Skeletal muscle cell (primary cell): Measurements from ENCODE around the gene HIPK2.

ENCODE experiments used
- DNase-seq: peaks from one replicate; pipeline ENCODE4 v3.0.0-alpha.2; 2010; ENCODE audit warnings: low read depth
- H3K4me3 ChIP-seq: 2 replicates; pipeline ENCODE4 v1.5.1; 2011; ENCODE audit warnings: low read depth, mild to moderate bottlenecking, control low read depth, low read length, moderate library complexity

HIPK2 gene

GRCh38 chr7:139784648-139785047 is 6.8 kb upstream of the HIPK2 start:
- no peak for DNase-seq
- H3K4me3 ChIP-seq = no peak overlapping the region

GRCh38 chr7:139783647-139784385 is 6.0 kb upstream of the HIPK2 start:
- no peak for DNase-seq
- no peak overlapping the region for H3K4me3 ChIP-seq

GRCh38 chr7:139782932-139783331 is 5.1 kb upstream of the HIPK2 start:
- no peak overlapping the region for H3K4me3 ChIP-seq
- no peak for DNase-seq

- no peak for DNase-seq
- peak overlapping the region; percentile 75 for H3K4me3 ChIP-seq
Measured at GRCh38 chr7:139777133-139777891, 486 bp downstream of the HIPK2 start.

GRCh38 chr7:139776486-139777132 is 1.2 kb downstream of the HIPK2 start:
- DNase-seq = no peak
- H3K4me3 ChIP-seq = peak overlapping the region; percentile 75

- peak; percentile 63 for DNase-seq
- H3K4me3 ChIP-seq = peak overlapping the region; percentile 75
Measured at GRCh38 chr7:139775829-139776266, 1.9 kb downstream of the HIPK2 start.

- H3K4me3 ChIP-seq = peak overlapping the region; percentile 75
- peak; percentile 82 for DNase-seq
Measured at GRCh38 chr7:139774376-139774775, 3.4 kb downstream of the HIPK2 start.

- no peak for DNase-seq
- no peak overlapping the region for H3K4me3 ChIP-seq
Measured at GRCh38 chr7:139773371-139773770, 4.4 kb downstream of the HIPK2 start.

GRCh38 chr7:139772873-139773272 is 4.9 kb downstream of the HIPK2 start:
- DNase-seq = no peak
- H3K4me3 ChIP-seq = no peak overlapping the region

GRCh38 chr7:139772115-139772514 is 5.7 kb downstream of the HIPK2 start:
- no peak overlapping the region for H3K4me3 ChIP-seq
- DNase-seq = no peak

- peak overlapping the region; percentile 2 for H3K4me3 ChIP-seq
Measured at GRCh38 chr7:139771001-139771956, 6.5 kb downstream of the HIPK2 start.

GRCh38 chr7:139769761-139770160 is 8.0 kb downstream of the HIPK2 start:
- no peak overlapping the region for H3K4me3 ChIP-seq
- DNase-seq = no peak

More at GRCh38 chr7:139771001-139771956, 6.5 kb downstream of the HIPK2 start:
- peak; percentile 93 for DNase-seq

- no peak overlapping the region for H3K4me3 ChIP-seq
- no peak for DNase-seq
Measured at GRCh38 chr7:139769066-139769465, 8.7 kb downstream of the HIPK2 start.

GRCh38 chr7:139768249-139768824 is 9.5 kb downstream of the HIPK2 start:
- H3K4me3 ChIP-seq = no peak overlapping the region
- DNase-seq = no peak

GRCh38 chr7:139767561-139767982 is 10.2 kb downstream of the HIPK2 start:
- H3K4me3 ChIP-seq = no peak overlapping the region
- no peak for DNase-seq

GRCh38 chr7:139765143-139765542 is 12.7 kb downstream of the HIPK2 start:
- DNase-seq = no peak
- no peak overlapping the region for H3K4me3 ChIP-seq

GRCh38 chr7:139763330-139763729 is 14.5 kb downstream of the HIPK2 start:
- DNase-seq = no peak
- H3K4me3 ChIP-seq = no peak overlapping the region

- H3K4me3 ChIP-seq = no peak overlapping the region
- peak; percentile 57 for DNase-seq
Measured at GRCh38 chr7:139762886-139763285, 14.9 kb downstream of the HIPK2 start.

GRCh38 chr7:139758388-139758787 is 19.4 kb downstream of the HIPK2 start:
- no peak for DNase-seq
- H3K4me3 ChIP-seq = no peak overlapping the region
